T-helper 2 cell treated with Interferon-gamma antibody and Interleukin-4, amounts not matched to agents 5 μg/mL and 100 μg/mL, for 36 hours (primary cell): ENCODE results near the gene ZNF296.

Source experiments
- DNase-seq: peaks from one replicate; pipeline ENCODE4 v3.0.0; 2021; ENCODE audit warnings: low spot score
- H3K27ac Mint-ChIP-seq: one replicate; pipeline ENCODE4 v1.8.0; 2021; ENCODE audit warnings: mild to moderate bottlenecking, mixed read lengths
- H3K27me3 Mint-ChIP-seq: one replicate; pipeline ENCODE4 v1.8.0; 2021; ENCODE audit warnings: low read depth, mixed read lengths
- H3K36me3 Mint-ChIP-seq: one replicate; pipeline ENCODE4 v1.8.0; 2021; ENCODE audit warnings: low read depth, mixed read lengths
- H3K4me1 Mint-ChIP-seq: one replicate; pipeline ENCODE4 v1.8.0; 2021; ENCODE audit warnings: low read depth, mixed read lengths
- H3K4me3 Mint-ChIP-seq: one replicate; pipeline ENCODE4 v1.8.0; 2022; ENCODE audit warnings: mild to moderate bottlenecking, moderate library complexity, mixed read lengths
- H3K9me3 Mint-ChIP-seq: one replicate; pipeline ENCODE4 v1.8.0; 2021; ENCODE audit warnings: mixed read lengths

Gene ZNF296

DNA sequence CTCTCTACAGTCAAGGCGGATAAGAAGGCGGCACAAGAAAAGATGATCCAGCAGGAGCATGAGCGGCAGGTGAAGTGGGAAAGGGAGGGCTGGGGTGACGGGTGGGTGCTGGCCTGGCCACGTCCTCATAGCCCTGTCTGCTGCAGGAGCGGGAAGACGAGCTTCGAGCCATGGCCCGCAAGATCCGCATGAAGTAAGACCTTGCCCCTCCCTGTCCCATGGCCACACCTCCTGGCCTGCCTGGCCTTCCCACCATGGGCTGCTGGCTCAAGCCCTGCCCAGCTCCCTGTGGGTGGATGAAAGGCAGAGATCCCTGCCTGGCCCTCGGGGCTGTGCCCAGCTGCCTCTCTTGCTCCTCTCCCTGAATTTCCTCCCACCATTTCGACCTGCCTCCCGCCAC, 7.2 kb downstream of the ZNF296 start:
- DNase-seq, result no peak
- no peaks in the 10 kb centered on the region for H3K27me3 Mint-ChIP-seq
- no peaks in the 10 kb centered on the region for H3K4me1 Mint-ChIP-seq
- no peak overlapping the region for H3K4me3 Mint-ChIP-seq
- H3K36me3 Mint-ChIP-seq, result peaks cover 31% of the 10 kb centered on the region
- no peak overlapping the region for H3K27ac Mint-ChIP-seq
- H3K9me3 Mint-ChIP-seq, result no peaks in the 10 kb centered on the region

DNA sequence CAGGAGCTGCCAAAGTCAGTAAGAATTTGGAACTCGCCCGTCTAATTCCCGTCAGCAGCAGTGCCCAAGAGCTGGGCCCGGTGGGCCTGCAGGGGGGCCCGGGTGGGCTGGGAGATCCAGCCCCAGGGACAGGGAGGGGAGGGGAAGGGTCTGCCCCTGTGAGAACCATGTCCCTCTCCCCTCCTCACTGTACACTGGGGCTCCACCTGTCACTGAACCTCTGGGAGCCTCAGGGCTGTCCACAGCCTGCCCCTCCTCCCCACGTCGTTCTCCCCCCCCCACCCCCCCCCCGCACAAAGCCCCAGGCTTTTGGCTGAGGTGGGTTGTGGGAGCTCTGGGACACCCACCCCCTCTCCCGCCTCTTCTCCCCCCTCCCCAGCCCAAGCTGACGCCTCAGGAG, 8.2 kb downstream of the ZNF296 start:
- Mint-ChIP-seq H3K4me1 (no peaks in the 10 kb centered on the region), H3K4me3 (no peak overlapping the region), H3K27me3 (no peaks in the 10 kb centered on the region), H3K27ac (no peak overlapping the region), H3K36me3 (peaks cover 30% of the 10 kb centered on the region), H3K9me3 (no peaks in the 10 kb centered on the region)
- no peak for DNase-seq

GRCh38 chr19:45066921-45067661, 9.2 kb downstream of the ZNF296 start:
- no peaks in the 10 kb centered on the region for H3K4me1 Mint-ChIP-seq
- H3K27me3 Mint-ChIP-seq, result no peaks in the 10 kb centered on the region
- DNase-seq, result no peak
- peaks cover 33% of the 10 kb centered on the region for H3K36me3 Mint-ChIP-seq
- no peak overlapping the region for H3K27ac Mint-ChIP-seq
- H3K4me3 Mint-ChIP-seq, result no peak overlapping the region
- no peaks in the 10 kb centered on the region for H3K9me3 Mint-ChIP-seq

GRCh38 chr19:45063851-45064801, 12.2 kb downstream of the ZNF296 start:
- H3K27ac Mint-ChIP-seq, result no peak overlapping the region
- no peaks in the 10 kb centered on the region for H3K9me3 Mint-ChIP-seq
- no peak overlapping the region for H3K4me3 Mint-ChIP-seq
- H3K4me1 Mint-ChIP-seq, result peaks cover 2% of the 10 kb centered on the region
- H3K36me3 Mint-ChIP-seq, result peaks cover 34% of the 10 kb centered on the region
- no peaks in the 10 kb centered on the region for H3K27me3 Mint-ChIP-seq
- DNase-seq, result no peak

- H3K4me1 Mint-ChIP-seq, result peaks cover 4% of the 10 kb centered on the region
- H3K9me3 Mint-ChIP-seq, result no peaks in the 10 kb centered on the region
- no peak overlapping the region for H3K27ac Mint-ChIP-seq
- H3K27me3 Mint-ChIP-seq, result no peaks in the 10 kb centered on the region
- no peak overlapping the region for H3K4me3 Mint-ChIP-seq
- peaks cover 46% of the 10 kb centered on the region for H3K36me3 Mint-ChIP-seq
- no peak for DNase-seq
Observed at GRCh38 chr19:45061965-45062364, 14.3 kb downstream of the ZNF296 start.

- peaks cover 44% of the 10 kb centered on the region for H3K36me3 Mint-ChIP-seq
- H3K4me3 Mint-ChIP-seq, result no peak overlapping the region
- H3K4me1 Mint-ChIP-seq, result peaks cover 4% of the 10 kb centered on the region
Observed at GRCh38 chr19:45059258-45059965, 16.9 kb downstream of the ZNF296 start.

GRCh38 chr19:45058622-45059159, 17.6 kb downstream of the ZNF296 start:
- H3K36me3 Mint-ChIP-seq, result peaks cover 49% of the 10 kb centered on the region
- H3K4me3 Mint-ChIP-seq, result no peak overlapping the region
- peaks cover 4% of the 10 kb centered on the region for H3K4me1 Mint-ChIP-seq
- no peaks in the 10 kb centered on the region for H3K27me3 Mint-ChIP-seq
- H3K9me3 Mint-ChIP-seq, result no peaks in the 10 kb centered on the region
- H3K27ac Mint-ChIP-seq, result no peak overlapping the region
- DNase-seq, result no peak

More at GRCh38 chr19:45059258-45059965, 16.9 kb downstream of the ZNF296 start:
- H3K27me3 Mint-ChIP-seq, result no peaks in the 10 kb centered on the region
- peak; percentile 70 for DNase-seq
- H3K9me3 Mint-ChIP-seq, result no peaks in the 10 kb centered on the region
- peak overlapping the region; percentile 69 for H3K27ac Mint-ChIP-seq

GRCh38 chr19:45057444-45057843, 18.8 kb downstream of the ZNF296 start:
- no peak overlapping the region for H3K4me3 Mint-ChIP-seq
- no peak for DNase-seq
- H3K27me3 Mint-ChIP-seq, result no peaks in the 10 kb centered on the region
- no peaks in the 10 kb centered on the region for H3K9me3 Mint-ChIP-seq
- H3K4me1 Mint-ChIP-seq, result peaks cover 4% of the 10 kb centered on the region
- H3K36me3 Mint-ChIP-seq, result peaks cover 48% of the 10 kb centered on the region
- H3K27ac Mint-ChIP-seq, result no peak overlapping the region

GRCh38 chr19:45056831-45057230, 19.4 kb downstream of the ZNF296 start:
- Mint-ChIP-seq H3K36me3 (peaks cover 51% of the 10 kb centered on the region), H3K4me1 (peaks cover 4% of the 10 kb centered on the region), H3K4me3 (no peak overlapping the region), H3K27me3 (no peaks in the 10 kb centered on the region), H3K9me3 (no peaks in the 10 kb centered on the region), H3K27ac (no peak overlapping the region)
- DNase-seq, result no peak

DNA sequence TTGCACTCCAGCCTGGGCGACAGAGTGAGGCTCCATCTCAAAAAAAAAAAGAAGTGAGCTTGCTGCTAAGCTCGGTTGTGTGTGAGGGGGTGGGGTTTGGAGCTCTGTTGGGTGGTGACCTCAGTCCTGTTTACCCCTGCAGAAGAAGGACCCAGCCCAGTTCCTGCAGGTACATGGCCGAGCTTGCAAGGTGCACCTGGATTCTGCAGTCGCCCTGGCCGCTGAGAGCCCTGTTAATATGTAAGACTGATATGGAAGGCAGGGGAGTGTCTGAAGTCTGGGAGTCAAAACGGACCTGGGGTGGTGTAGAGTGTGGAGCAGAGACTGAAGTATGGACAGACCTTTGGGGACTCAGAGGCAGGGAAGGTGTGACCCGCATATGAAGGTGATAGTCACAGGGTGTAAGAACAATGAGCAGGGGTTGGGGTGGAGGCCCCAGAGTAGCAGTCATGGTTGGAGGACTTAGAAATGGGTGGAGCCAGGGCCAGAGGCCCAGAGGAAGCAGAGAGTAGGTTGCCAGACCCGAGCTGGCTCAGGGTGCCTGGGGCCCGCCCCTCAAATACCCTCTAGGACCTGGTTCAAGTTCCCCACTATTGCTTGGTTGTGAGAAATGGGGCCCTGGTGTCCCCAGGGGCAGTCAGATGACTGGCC, 24.2 kb downstream of the ZNF296 start:
- peaks cover 27% of the 10 kb centered on the region for H3K36me3 Mint-ChIP-seq
- H3K4me1 Mint-ChIP-seq, result peaks cover 10% of the 10 kb centered on the region
- no peaks in the 10 kb centered on the region for H3K9me3 Mint-ChIP-seq
- no peaks in the 10 kb centered on the region for H3K27me3 Mint-ChIP-seq
- DNase-seq, result no peak
- H3K4me3 Mint-ChIP-seq, result no peak overlapping the region
- no peak overlapping the region for H3K27ac Mint-ChIP-seq

GRCh38 chr19:45050036-45050435, 26.2 kb downstream of the ZNF296 start:
- Mint-ChIP-seq H3K4me3 (no peak overlapping the region), H3K9me3 (no peaks in the 10 kb centered on the region), H3K4me1 (peaks cover 27% of the 10 kb centered on the region), H3K27ac (no peak overlapping the region), H3K27me3 (no peaks in the 10 kb centered on the region), H3K36me3 (peaks cover 35% of the 10 kb centered on the region)
- no peak for DNase-seq

GRCh38 chr19:45049073-45049736, 27.1 kb downstream of the ZNF296 start:
- H3K27ac Mint-ChIP-seq, result no peak overlapping the region
- no peaks in the 10 kb centered on the region for H3K27me3 Mint-ChIP-seq
- peaks cover 32% of the 10 kb centered on the region for H3K36me3 Mint-ChIP-seq
- no peaks in the 10 kb centered on the region for H3K9me3 Mint-ChIP-seq
- peaks cover 30% of the 10 kb centered on the region for H3K4me1 Mint-ChIP-seq
- no peak overlapping the region for H3K4me3 Mint-ChIP-seq
- DNase-seq, result no peak
